Endothelial cell of umbilical vein (primary cell): ENCODE data around the gene LATS2. TPM values are rescaled to one million over a fixed set of nuclear protein-coding genes. Genes with fewer than 3 reads are reported as not detected.

Experiments used
- BruUV-seq: library from RNA; stranded (reverse); fragments of 400-500 nt; replicated peaks from 2 replicates; lab custom pipeline; 2021; lab: Mats Ljungman, UMichigan
- CTCF ChIA-PET: fragments of 300-600, 350-600 bp; sonication (Branson Sonifier 250); formaldehyde crosslinking; loops from one replicate; lab custom pipeline; 2021; ENCODE audit warnings: antibody characterized with exemption, inconsistent platforms; lab: Charles Lee
- POLR2A ChIA-PET: fragments of 300-600, 350-600 bp; sonication (Branson Sonifier 250); formaldehyde crosslinking; loops from one replicate; lab custom pipeline; 2021; ENCODE audit warnings: antibody characterized with exemption, inconsistent platforms; lab: Charles Lee
- DNase-seq: peaks from one replicate; pipeline ENCODE4 v3.0.0-alpha.2; 2011; ENCODE audit warnings: low read depth, low spot score
- FAIRE-seq: peaks from 2 replicates; lab custom pipeline; 2011; peaks lifted over from hg19 to GRCh38; lab: Jason Lieb, UNC
- H2AFZ ChIP-seq: 2 replicates; pipeline ENCODE4 v1.6.0; 2012; ENCODE audit warnings: low read depth, low read length, control low read depth, inconsistent platforms
- H3K27ac ChIP-seq: 2 replicates; pipeline ENCODE4 v1.5.1; 2011; ENCODE audit warnings: low read depth, mild to moderate bottlenecking, control low read depth, low read length, moderate library complexity; ENCODE audit not compliant: insufficient read depth
- H3K27me3 ChIP-seq, 2 experiments: 2 replicates each; pipeline versions ENCODE4 v1.6.0 to v1.6.1; 2011; ENCODE audit warnings: low read length in 2 of 2, mixed read lengths in 1 of 2; ENCODE audit not compliant: control insufficient read depth in 2 of 2, insufficient read depth in 2 of 2
- H3K36me3 ChIP-seq, 2 experiments: 2 replicates in 1 of 2; 3 replicates in 1 of 2; pipeline ENCODE4 v1.5.1; 2011; ENCODE audit warnings: low read length in 2 of 2, mild to moderate bottlenecking in 1 of 2, moderate library complexity in 1 of 2; ENCODE audit not compliant: control insufficient read depth in 2 of 2, insufficient read depth in 2 of 2; ENCODE audit errors: extremely low read depth in 1 of 2
- H3K4me1 ChIP-seq: 3 replicates; pipeline ENCODE4 v1.5.1; 2011; ENCODE audit warnings: mild to moderate bottlenecking, low read length; ENCODE audit not compliant: control insufficient read depth, insufficient read depth; ENCODE audit errors: extremely low read depth
- H3K4me2 ChIP-seq: 2 replicates; pipeline ENCODE4 v1.6.1; 2011; ENCODE audit warnings: low read length, control low read depth, mixed read lengths; ENCODE audit not compliant: insufficient read depth
- H3K4me3 ChIP-seq, 3 experiments: fragments of 200-600 bp in 1 of 3; sonication (generic), shearing (Covaris generic) in 1 of 3; replicated peaks in 1 of 3; 2 replicates each; pipeline ENCODE4 v1.5.1; 2011 to 2016; ENCODE audit warnings: control low read depth in 3 of 3, low read length in 3 of 3, mild to moderate bottlenecking in 2 of 3, inconsistent platforms in 1 of 3, low read depth in 1 of 3, moderate library complexity in 1 of 3; ENCODE audit not compliant: insufficient read depth in 1 of 3
- H3K79me2 ChIP-seq: 2 replicates; pipeline ENCODE4 v1.6.0; 2012; ENCODE audit warnings: low read length, inconsistent platforms; ENCODE audit not compliant: control insufficient read depth, insufficient read depth
- H3K9ac ChIP-seq: replicated peaks from 2 replicates; pipeline ENCODE3; 2011; ENCODE audit warnings: low read length, control low read depth; ENCODE audit not compliant: insufficient read depth; ENCODE audit errors: extremely low read depth
- H3K9me1 ChIP-seq: replicated peaks from 3 replicates; pipeline ENCODE4 v1.6.0; 2011; ENCODE audit warnings: mild to moderate bottlenecking, low read length; ENCODE audit not compliant: control insufficient read depth, insufficient read depth; ENCODE audit errors: extremely low read depth
- H3K9me3 ChIP-seq: replicated peaks from 2 replicates; pipeline ENCODE4 v1.5.1; 2012; ENCODE audit warnings: low read length, inconsistent platforms; ENCODE audit not compliant: control insufficient read depth, insufficient read depth
- H4K20me1 ChIP-seq: replicated peaks from 2 replicates; pipeline ENCODE3; 2011; ENCODE audit warnings: mild to moderate bottlenecking, low read length; ENCODE audit not compliant: control insufficient read depth, insufficient read depth; ENCODE audit errors: extremely low read depth
- CTCF ChIP-seq, 2 donors: IDR thresholded peaks; 1 replicate in 1 of 2; 2 replicates in 1 of 2; pipeline ENCODE4 v1.5.1; 2011; ENCODE audit warnings: low read length in 2 of 2, mild to moderate bottlenecking in 2 of 2, moderate library complexity in 2 of 2, control low read depth in 1 of 2, inconsistent platforms in 1 of 2, low read depth in 1 of 2; ENCODE audit not compliant: insufficient read depth in 1 of 2; ENCODE audit errors: extremely low read depth in 1 of 2
- EZH2 ChIP-seq: IDR thresholded peaks from 2 replicates; pipeline ENCODE4 v1.6.1; 2012; ENCODE audit warnings: borderline replicate concordance, low read depth, mild to moderate bottlenecking, moderate library complexity, low read length, inconsistent platforms; ENCODE audit not compliant: severe bottlenecking
- FOS ChIP-seq: IDR thresholded peaks from 2 replicates; pipeline ENCODE4 v1.6.1; 2011; ENCODE audit warnings: mild to moderate bottlenecking, low read length, moderate library complexity, borderline replicate concordance; ENCODE audit not compliant: insufficient read depth
- GATA2 ChIP-seq: IDR thresholded peaks from 2 replicates; pipeline ENCODE4 v1.7.0; 2011; ENCODE audit warnings: low read depth, mild to moderate bottlenecking, moderate library complexity, mixed read lengths, low read length; ENCODE audit not compliant: insufficient read length, insufficient read depth
- JUN ChIP-seq: IDR thresholded peaks from 2 replicates; pipeline ENCODE4 v1.6.1; 2011; ENCODE audit warnings: borderline replicate concordance, low read depth; ENCODE audit not compliant: insufficient read length, insufficient read depth
- MAX ChIP-seq: IDR thresholded peaks from 2 replicates; pipeline ENCODE4 v1.6.1; 2011; ENCODE audit not compliant: insufficient read depth, insufficient read length
- MYC ChIP-seq: IDR thresholded peaks from one replicate; pipeline ENCODE4 v1.6.1; 2011; ENCODE audit warnings: mild to moderate bottlenecking, low read depth, low read length
- POLR2A ChIP-seq: IDR thresholded peaks from 2 replicates; pipeline ENCODE4 v1.6.1; 2012; ENCODE audit warnings: low read depth, mild to moderate bottlenecking, control low read depth, low read length
- POLR2AphosphoS5 ChIP-seq: IDR thresholded peaks from 2 replicates; pipeline ENCODE4 v1.6.1; 2012; ENCODE audit warnings: low read depth, mild to moderate bottlenecking, control low read depth, low read length, moderate library complexity; ENCODE audit not compliant: insufficient read depth
- dilution Hi-C: fragments of 300-500 bp; cut with MboI; formaldehyde crosslinking; loops from one replicate; pipeline ENCODE4 v1.15.0; 2019; ENCODE audit warnings: low sequenced_read_pairs; ENCODE audit not compliant: extremely low pct_ligation_motif_present
- intact Hi-C: fragments of 100-400 bp; cut with micrococcal nuclease; formaldehyde crosslinking; loops from one replicate; pipeline ENCODE4 v1.10.0; 2022
- polyA plus RNA-seq, 4 experiments: library from polyadenylated mRNA; depleted of rRNA in 3 of 4; stranded (reverse) in 3 of 4; unstranded in 1 of 4; fragments of >200 nt; gene quantifications; 2 replicates each; pipeline versions ENCODE4 v1.2.1 to v1.2.3, GENCODE V29; 2011 to 2012; ENCODE audit warnings: missing spikeins in 1 of 4
- total RNA-seq: library from RNA; stranded (reverse); gene quantifications from 2 replicates; pipeline ENCODE4 v1.2.3, GENCODE V29; 2021

LATS2 gene
- total and polyA plus RNA-seq, 2 donors (not counting 3 experiments of a cell fraction or from before 2014, with no cell fraction given) = 33.5 to 67.6 TPM

GRCh38 chr13:21033212-21033840, 28.1 kb downstream of the LATS2 start:
- intact Hi-C loops (no loop called here), dilution Hi-C loops (no loop called here)
- Histone ChIP-seq H3K9me3 (no peaks in the 10 kb centered on the region), H3K9ac (peak overlapping the region; percentile 28), H3K9me1 (no peaks in the 10 kb centered on the region), H4K20me1 (peaks cover 9% of the 10 kb centered on the region), H3K27me3 (no peaks in the 10 kb centered on the region), H2AFZ (no peak overlapping the region), H3K27ac (peak overlapping the region; percentile 12), H3K36me3 (peaks cover 2 to 5% of the 10 kb centered on the region in 2 experiments), H3K79me2 (peaks cover 100% of the 10 kb centered on the region), H3K4me2 (peak overlapping the region; percentile 58), H3K4me3 (no peak overlapping the region), H3K4me1 (peaks cover 54% of the 10 kb centered on the region)
- BruUV-seq = no TSS peak
- peak; percentile 44 for FAIRE-seq
- no peak for TF ChIP-seq MAX
- TF ChIP-seq CTCF (IDR thresholded peaks at IDR 0.05; ENCODE audit: extremely low read depth in 1 of 2, insufficient read depth in 1 of 2, low read depth in 1 of 2, low read length in 2 of 2) = no peak
- TF ChIP-seq EZH2 = no peak
- no peak for TF ChIP-seq JUN
- no peak for TF ChIP-seq FOS
- TF ChIP-seq GATA2 = no peak
- TF ChIP-seq POLR2A = no peak
- TF ChIP-seq MYC = no peak
- TF ChIP-seq POLR2AphosphoS5 = no peak
- ChIA-PET CTCF (interaction anchor here (0.6 to 3.0 kb wide), 12 partner anchors 12 to 147 kb away, joined by 3 to 22 read pairs (median 10); partner anchors contain the start of genes LATS2, MRPL57 and SKA3), POLR2A (interaction anchor here (0.6 to 1.0 kb wide), 2 partner anchors 16 to 42 kb away, joined by 4 to 5 read pairs; no protein-coding TSS in a partner anchor)
- DNase-seq = no peak
